ENCODE results near the gene MEDAG. TPM values are rescaled to one million over a fixed set of nuclear protein-coding genes. Genes with fewer than 3 reads are reported as not detected.

The MEDAG gene
- polyA plus RNA-seq, 4 donors, result 0.34 to 21.4 (median 1.6) TPM

DNA sequence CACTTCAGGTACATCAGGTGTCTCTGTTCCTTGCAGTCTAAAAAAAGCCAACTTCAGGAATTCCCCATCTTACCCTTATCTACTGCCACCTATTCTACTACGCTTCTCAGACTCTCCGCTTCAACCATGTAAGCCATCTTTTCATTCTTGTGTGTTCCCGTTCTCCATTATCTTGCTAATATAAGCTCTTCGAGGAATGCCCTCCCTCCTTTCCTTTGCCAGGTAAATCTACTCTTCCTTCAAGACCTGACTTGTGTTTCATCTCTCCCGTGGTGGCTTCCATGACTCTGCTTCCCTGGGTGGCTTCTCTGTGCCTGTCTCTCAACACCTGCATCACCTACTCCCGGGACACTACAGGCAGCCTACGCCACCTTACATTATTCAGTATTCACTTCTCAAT is 42.3 kb upstream of the MEDAG start:
- no peaks in the 10 kb centered on the region for H3K36me3 ChIP-seq (ENCODE audit: control insufficient read depth in 3 of 3, insufficient read depth in 2 of 3, low read depth in 1 of 3, low read length in 3 of 3)
- no peak overlapping the region for H3K4me3 ChIP-seq (ENCODE audit: low read depth in 1 of 3, low read length in 3 of 3)
- H3K4me1 ChIP-seq (ENCODE audit: control insufficient read depth in 3 of 3, insufficient read depth in 2 of 3, low read depth in 1 of 3, low read length in 2 of 3), result peaks cover 0 to 16% (median 0%) of the 10 kb centered on the region in 3 donors
- FAIRE-seq (no peak), DNase-seq (no peak)
- WGBS, 3 donors, result 85 to 93% (median 88%) methylated on average over 7 of the region's 7 CpGs
- peaks cover 0 to 1% of the 10 kb centered on the region in 2 donors for H3K9me3 ChIP-seq (ENCODE audit: control insufficient read depth in 2 of 2, insufficient read depth in 1 of 2, low read depth in 1 of 2, low read length in 1 of 2)
- no peaks in the 10 kb centered on the region for H3K27me3 ChIP-seq (ENCODE audit: control insufficient read depth in 3 of 3, insufficient read depth in 3 of 3, low read length in 3 of 3)
- H3K27ac ChIP-seq (ENCODE audit: low read depth in 1 of 3, low read length in 2 of 3), result peak overlapping the region in 2 of 3 donors; percentile 63 to 86

DNA sequence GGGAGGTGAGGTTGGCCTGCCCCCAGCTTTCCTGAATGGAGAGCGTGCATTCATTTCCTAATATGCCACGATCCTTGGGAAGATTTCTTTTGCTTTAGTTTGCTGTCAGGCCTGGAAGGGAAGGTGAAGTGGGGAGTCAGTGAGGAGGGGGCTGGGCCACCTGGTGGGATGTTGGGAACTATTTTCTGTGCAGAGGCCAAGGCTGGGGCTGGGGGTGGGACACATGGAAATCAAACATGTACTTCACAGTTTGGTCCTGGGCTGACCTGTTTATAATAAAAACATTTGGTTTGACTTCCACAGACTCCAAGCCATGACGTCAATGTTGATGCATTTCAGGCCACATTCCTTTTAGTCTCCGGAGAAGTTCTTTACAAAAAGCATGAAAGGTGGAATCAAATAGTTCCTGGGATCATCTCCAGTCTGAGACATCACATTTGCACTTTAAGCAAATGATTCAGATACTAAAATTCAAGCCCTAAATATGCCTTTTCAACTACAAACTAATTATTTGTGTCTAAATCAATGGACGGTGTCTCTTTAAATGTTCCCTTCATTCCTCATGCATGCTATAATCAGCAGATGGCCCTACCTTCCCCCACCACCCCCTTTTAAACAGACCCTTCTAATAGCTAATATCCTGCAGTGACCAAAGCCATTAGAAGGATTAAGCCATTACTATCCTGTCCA is 41.5 kb upstream of the MEDAG start:
- Histone ChIP-seq H3K4me3 (ENCODE audit: low read depth in 1 of 3, low read length in 3 of 3) (no peak overlapping the region), H3K9me3 (ENCODE audit: control insufficient read depth in 2 of 2, insufficient read depth in 1 of 2, low read depth in 1 of 2, low read length in 1 of 2) (no peaks in the 10 kb centered on the region), H3K27ac (ENCODE audit: low read depth in 1 of 3, low read length in 2 of 3) (peak overlapping the region in 2 of 3 donors; percentile 63 to 86), H3K27me3 (ENCODE audit: control insufficient read depth in 3 of 3, insufficient read depth in 3 of 3, low read length in 3 of 3) (no peaks in the 10 kb centered on the region), H3K36me3 (ENCODE audit: control insufficient read depth in 3 of 3, insufficient read depth in 2 of 3, low read depth in 1 of 3, low read length in 3 of 3) (no peaks in the 10 kb centered on the region), H3K4me1 (ENCODE audit: control insufficient read depth in 3 of 3, insufficient read depth in 2 of 3, low read depth in 1 of 3, low read length in 2 of 3) (peaks cover 0 to 15% (median 0%) of the 10 kb centered on the region in 3 donors)
- WGBS, 3 donors, result 62 to 83% (median 78%) methylated on average over 5 of the region's 5 CpGs
- DNase-seq (peak in 1 of 2 donors; percentile 29), FAIRE-seq (no peak)

DNA sequence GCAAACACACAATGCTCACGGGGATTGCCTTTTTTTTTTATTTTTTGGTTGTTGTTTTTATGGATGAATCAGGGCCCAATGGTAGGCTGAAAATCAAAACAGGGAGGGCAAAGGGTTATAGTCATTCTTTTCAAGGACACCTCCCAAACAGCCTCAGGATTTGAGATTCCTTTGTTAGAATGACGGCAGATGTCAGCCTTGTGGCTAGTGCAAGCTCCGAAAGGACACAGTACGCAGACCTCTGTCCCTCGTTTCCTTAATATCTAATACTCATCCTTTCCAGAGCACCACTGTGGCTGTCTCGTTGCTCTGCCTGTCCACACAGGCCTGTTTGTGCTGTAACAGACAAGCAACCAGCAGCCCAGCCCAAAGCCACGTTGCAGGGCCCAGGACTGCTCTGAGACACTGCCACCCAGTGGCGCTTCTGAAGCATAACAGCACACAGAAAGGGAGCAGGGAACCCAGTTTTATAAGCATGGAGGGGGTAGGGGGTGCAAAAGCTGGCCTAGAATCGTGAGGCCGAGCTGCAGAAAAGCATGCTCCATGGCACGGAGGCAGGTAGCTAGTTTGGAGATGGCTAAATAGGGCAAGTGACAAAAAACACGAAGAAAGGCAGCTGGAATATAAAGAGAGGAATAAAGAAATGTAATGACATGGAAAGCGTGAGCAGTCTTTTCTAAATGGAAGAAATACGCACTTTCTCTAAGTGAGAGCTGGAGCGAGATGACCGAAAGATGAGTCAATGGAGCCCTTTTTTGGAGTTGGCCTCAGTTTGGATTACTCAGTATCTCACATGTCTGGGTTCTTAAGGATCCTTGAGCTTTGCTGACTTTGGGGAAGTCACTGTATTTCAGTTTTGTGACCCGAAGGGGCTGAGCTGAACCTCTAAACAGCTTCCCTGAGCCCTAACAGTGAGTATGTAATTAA is 40.7 kb upstream of the MEDAG start:
- H3K4me3 ChIP-seq (ENCODE audit: low read depth in 1 of 3, low read length in 3 of 3), result no peak overlapping the region
- FAIRE-seq (no peak), DNase-seq (peak; percentile 76 to 85)
- no peaks in the 10 kb centered on the region for H3K9me3 ChIP-seq (ENCODE audit: control insufficient read depth in 2 of 2, insufficient read depth in 1 of 2, low read depth in 1 of 2, low read length in 1 of 2)
- peaks cover 0 to 18% (median 0%) of the 10 kb centered on the region in 3 donors for H3K4me1 ChIP-seq (ENCODE audit: control insufficient read depth in 3 of 3, insufficient read depth in 2 of 3, low read depth in 1 of 3, low read length in 2 of 3)
- no peaks in the 10 kb centered on the region for H3K36me3 ChIP-seq (ENCODE audit: control insufficient read depth in 3 of 3, insufficient read depth in 2 of 3, low read depth in 1 of 3, low read length in 3 of 3)
- peak overlapping the region in 2 of 3 donors; percentile 63 to 85 for H3K27ac ChIP-seq (ENCODE audit: low read depth in 1 of 3, low read length in 2 of 3)
- WGBS, 3 donors, result 25 to 30% (median 27%) methylated on average over 17 of the region's 17 CpGs
- H3K27me3 ChIP-seq (ENCODE audit: control insufficient read depth in 3 of 3, insufficient read depth in 3 of 3, low read length in 3 of 3), result no peaks in the 10 kb centered on the region

DNA sequence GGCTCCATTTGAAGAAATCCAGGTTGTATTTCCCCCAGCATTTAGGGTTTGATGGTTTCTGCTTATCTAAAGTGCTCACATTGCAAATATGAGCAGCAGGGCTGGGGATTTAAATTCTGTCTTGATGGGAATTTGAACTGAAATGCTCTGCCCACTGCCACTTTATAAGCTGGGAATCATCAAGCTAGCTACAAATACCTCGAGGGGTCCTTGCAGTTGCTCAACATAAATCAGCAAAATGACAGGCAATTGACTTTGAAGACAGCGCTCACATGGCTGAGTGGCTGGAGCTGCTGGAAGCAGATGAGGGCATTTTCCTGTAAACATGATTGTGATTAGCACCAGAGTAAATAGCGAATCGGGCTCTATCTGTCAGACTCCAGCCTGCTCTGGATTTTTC is 39.4 kb upstream of the MEDAG start:
- no peaks in the 10 kb centered on the region for H3K36me3 ChIP-seq (ENCODE audit: control insufficient read depth in 3 of 3, insufficient read depth in 2 of 3, low read depth in 1 of 3, low read length in 3 of 3)
- H3K9me3 ChIP-seq (ENCODE audit: control insufficient read depth in 2 of 2, insufficient read depth in 1 of 2, low read depth in 1 of 2, low read length in 1 of 2), result no peaks in the 10 kb centered on the region
- no peak overlapping the region for H3K4me3 ChIP-seq (ENCODE audit: low read depth in 1 of 3, low read length in 3 of 3)
- no peak overlapping the region for H3K27ac ChIP-seq (ENCODE audit: low read depth in 1 of 3, low read length in 2 of 3)
- no peak for DNase-seq
- 49 to 67% (median 53%) methylated on average over 4 of the region's 4 CpGs for WGBS, 3 donors
- no peaks in the 10 kb centered on the region for H3K27me3 ChIP-seq (ENCODE audit: control insufficient read depth in 3 of 3, insufficient read depth in 3 of 3, low read length in 3 of 3)
- peaks cover 0 to 18% (median 0%) of the 10 kb centered on the region in 3 donors for H3K4me1 ChIP-seq (ENCODE audit: control insufficient read depth in 3 of 3, insufficient read depth in 2 of 3, low read depth in 1 of 3, low read length in 2 of 3)
- FAIRE-seq, result no peak

DNA sequence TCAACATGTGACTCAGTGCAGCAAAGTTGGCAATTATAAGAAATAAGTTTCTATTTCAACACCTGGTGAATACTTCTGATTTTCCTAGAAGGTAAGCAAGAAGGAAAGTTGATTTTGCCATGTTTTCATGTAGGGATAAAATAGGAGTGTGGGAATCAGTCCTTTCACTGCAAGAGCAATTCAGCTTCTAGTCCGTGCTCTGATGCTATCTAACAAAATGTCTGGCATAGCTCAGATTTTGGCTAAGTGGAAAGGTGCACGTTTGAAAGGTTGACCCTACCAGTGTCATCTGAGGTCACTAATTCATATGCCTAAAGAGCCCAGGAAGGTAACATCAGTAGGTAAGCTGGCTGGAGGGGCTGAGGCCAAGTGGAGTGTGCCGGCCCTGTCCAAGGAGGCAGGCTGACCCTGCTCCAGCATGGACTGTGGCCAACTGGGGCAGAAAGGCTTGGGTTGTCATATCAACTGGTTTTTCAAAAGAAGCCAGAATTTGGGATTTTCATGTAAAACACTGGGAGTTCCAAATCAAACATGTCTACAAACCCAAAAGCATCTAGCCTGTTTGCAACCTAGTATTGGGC is 38.9 kb upstream of the MEDAG start:
- no peaks in the 10 kb centered on the region for H3K9me3 ChIP-seq (ENCODE audit: control insufficient read depth in 2 of 2, insufficient read depth in 1 of 2, low read depth in 1 of 2, low read length in 1 of 2)
- DNase-seq, result no peak
- no peak for FAIRE-seq
- WGBS, 3 donors, result 65 to 80% (median 76%) methylated on average over 3 of the region's 3 CpGs
- no peaks in the 10 kb centered on the region for H3K27me3 ChIP-seq (ENCODE audit: control insufficient read depth in 3 of 3, insufficient read depth in 3 of 3, low read length in 3 of 3)
- no peaks in the 10 kb centered on the region for H3K36me3 ChIP-seq (ENCODE audit: control insufficient read depth in 3 of 3, insufficient read depth in 2 of 3, low read depth in 1 of 3, low read length in 3 of 3)
- H3K4me3 ChIP-seq (ENCODE audit: low read depth in 1 of 3, low read length in 3 of 3), result no peak overlapping the region
- H3K27ac ChIP-seq (ENCODE audit: low read depth in 1 of 3, low read length in 2 of 3), result no peak overlapping the region
- peaks cover 0 to 18% (median 0%) of the 10 kb centered on the region in 3 donors for H3K4me1 ChIP-seq (ENCODE audit: control insufficient read depth in 3 of 3, insufficient read depth in 2 of 3, low read depth in 1 of 3, low read length in 2 of 3)

DNA sequence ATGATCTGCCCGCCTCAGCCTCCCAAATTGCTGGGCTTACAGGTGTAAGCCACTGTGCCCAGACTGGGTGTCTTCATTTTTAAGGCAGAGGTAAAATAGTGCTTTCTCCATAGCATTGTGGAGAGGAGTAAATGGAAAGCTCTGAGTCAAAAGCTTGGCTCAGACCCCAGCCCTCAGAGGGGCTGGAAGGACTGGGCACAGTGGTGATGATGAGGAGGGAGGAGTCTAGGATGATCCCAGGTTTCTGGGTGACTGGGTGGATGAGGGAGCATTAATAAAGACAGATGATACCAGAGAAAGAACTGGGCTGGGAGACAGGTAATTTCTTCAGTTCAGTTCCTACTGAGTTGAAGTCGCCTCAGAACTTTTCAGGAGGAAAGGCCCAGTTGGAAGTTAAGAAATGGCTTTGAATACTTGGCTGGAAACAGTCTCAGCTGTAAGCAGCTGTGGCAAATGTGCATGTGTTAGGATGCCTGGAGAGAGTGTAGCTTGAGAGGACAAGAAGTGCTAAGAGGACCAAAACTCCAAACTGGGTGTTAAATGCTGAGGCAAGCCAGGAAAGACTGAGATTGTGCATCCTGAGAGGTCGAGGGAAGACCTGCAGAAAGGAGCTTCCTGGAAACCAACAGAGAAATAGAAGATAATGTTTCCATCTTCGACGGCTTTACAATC is 37.1 kb upstream of the MEDAG start:
- Histone ChIP-seq H3K27ac (ENCODE audit: low read depth in 1 of 3, low read length in 2 of 3) (peak overlapping the region in 2 of 3 donors; percentile 53 to 84), H3K9me3 (ENCODE audit: control insufficient read depth in 2 of 2, insufficient read depth in 1 of 2, low read depth in 1 of 2, low read length in 1 of 2) (no peaks in the 10 kb centered on the region), H3K36me3 (ENCODE audit: control insufficient read depth in 3 of 3, insufficient read depth in 2 of 3, low read depth in 1 of 3, low read length in 3 of 3) (no peaks in the 10 kb centered on the region), H3K4me1 (ENCODE audit: control insufficient read depth in 3 of 3, insufficient read depth in 2 of 3, low read depth in 1 of 3, low read length in 2 of 3) (peaks cover 0 to 14% (median 3%) of the 10 kb centered on the region in 3 donors), H3K27me3 (ENCODE audit: control insufficient read depth in 3 of 3, insufficient read depth in 3 of 3, low read length in 3 of 3) (no peaks in the 10 kb centered on the region), H3K4me3 (ENCODE audit: low read depth in 1 of 3, low read length in 3 of 3) (no peak overlapping the region)
- WGBS, 3 donors, result 76 to 87% (median 83%) methylated on average over 5 of the region's 5 CpGs
- FAIRE-seq (no peak), DNase-seq (no peak)

DNA sequence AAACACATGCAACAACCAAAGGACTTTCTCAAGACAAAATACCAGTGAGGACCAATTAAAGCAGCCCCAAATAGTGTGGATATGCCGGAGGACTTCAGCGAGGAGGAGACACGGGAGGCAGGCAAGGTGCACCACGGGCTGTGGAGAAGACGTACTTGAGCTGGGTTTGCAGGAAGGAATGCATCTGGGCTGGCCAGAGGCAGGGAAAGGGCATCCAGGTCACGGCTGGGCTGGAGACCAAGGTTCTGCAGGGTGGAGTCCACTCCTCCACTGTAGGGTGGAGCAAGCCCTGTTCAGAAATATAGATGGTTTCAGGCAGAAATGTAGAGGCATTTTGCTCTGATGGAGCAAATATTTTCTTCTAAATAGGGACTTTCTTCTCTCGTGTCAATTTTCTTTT is 36.6 kb upstream of the MEDAG start:
- Histone ChIP-seq H3K27ac (ENCODE audit: low read depth in 1 of 3, low read length in 2 of 3) (peak overlapping the region in 2 of 3 donors; percentile 53 to 84), H3K27me3 (ENCODE audit: control insufficient read depth in 3 of 3, insufficient read depth in 3 of 3, low read length in 3 of 3) (no peaks in the 10 kb centered on the region), H3K4me3 (ENCODE audit: low read depth in 1 of 3, low read length in 3 of 3) (no peak overlapping the region), H3K9me3 (ENCODE audit: control insufficient read depth in 2 of 2, insufficient read depth in 1 of 2, low read depth in 1 of 2, low read length in 1 of 2) (no peaks in the 10 kb centered on the region), H3K4me1 (ENCODE audit: control insufficient read depth in 3 of 3, insufficient read depth in 2 of 3, low read depth in 1 of 3, low read length in 2 of 3) (peaks cover 0 to 14% (median 3%) of the 10 kb centered on the region in 3 donors), H3K36me3 (ENCODE audit: control insufficient read depth in 3 of 3, insufficient read depth in 2 of 3, low read depth in 1 of 3, low read length in 3 of 3) (no peaks in the 10 kb centered on the region)
- 61 to 65% (median 61%) methylated on average over 7 of the region's 7 CpGs for WGBS, 3 donors
- no peak for FAIRE-seq
- no peak for DNase-seq

All from small intestine (tissue), 7 donors.